ENCODE data around the gene SLC25A17.

The SLC25A17 gene

DNA sequence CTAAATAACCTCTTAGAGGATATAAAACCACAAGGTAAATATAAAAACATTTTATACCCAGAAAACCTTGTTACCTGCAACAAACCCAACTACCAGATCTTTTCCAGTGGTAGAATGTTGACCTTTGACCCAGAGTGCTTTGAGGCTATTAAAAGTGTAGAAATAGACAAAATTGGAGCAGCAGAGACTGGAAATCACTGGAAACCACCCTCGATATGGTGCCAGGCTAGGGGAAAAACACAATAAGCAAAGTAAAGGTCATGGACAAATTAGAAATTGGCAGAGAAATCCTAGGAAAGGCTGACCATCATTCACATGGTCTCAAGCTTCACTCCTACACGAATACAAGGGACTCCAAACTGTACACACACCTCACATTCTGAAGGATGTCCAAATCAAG lies 26.7 kb downstream of the SLC25A17 start:
- TF ChIP-seq GATA3 (IDR thresholded peaks at IDR 0.05; ENCODE audit: low read depth, low read length) (no peak), GATA2 (IDR thresholded peaks at IDR 0.05; ENCODE audit: low read depth, low read length) (no peak)

DNA sequence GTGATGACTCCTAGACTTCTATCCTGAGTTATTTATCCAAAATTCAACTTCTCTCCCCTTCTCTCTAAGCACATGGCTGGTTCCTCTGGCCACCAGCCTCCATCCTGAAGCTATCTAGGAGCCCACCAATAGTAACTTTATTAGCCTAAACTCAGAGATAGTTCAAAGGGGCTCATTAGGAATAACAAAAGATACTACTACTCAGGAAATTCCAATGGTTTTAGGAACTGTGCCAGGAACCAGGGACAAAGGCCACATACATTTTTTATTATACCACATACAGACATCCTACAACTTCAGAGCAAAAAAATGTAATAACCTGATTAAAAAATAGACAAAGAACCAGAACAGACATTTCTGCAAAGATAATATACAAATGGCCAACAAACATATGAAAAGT lies 27.9 kb downstream of the SLC25A17 start:
- TF ChIP-seq GATA3 (IDR thresholded peaks at IDR 0.05; ENCODE audit: low read depth, low read length) (no peak), GATA2 (IDR thresholded peaks at IDR 0.05; ENCODE audit: low read depth, low read length) (no peak)

DNA sequence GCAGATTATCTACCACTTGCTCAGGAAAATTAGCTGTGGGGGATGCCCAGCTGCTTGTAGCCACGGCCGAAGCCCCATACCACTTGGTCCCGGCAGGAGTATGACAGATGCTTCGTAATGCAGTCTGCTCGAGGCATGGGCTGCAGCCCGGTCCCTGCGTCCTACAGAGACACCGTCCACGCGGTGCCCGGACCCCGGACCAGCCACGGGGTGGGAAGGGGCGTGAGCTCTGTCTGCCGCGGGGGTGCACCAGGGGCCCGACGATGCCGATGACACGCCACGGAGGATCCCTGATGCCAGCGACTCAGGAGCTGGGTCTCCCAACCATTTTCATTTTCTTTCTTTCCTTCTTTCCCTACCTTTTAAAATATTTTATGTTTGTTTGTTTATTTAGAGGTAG lies 30.0 kb downstream of the SLC25A17 start:
- TF ChIP-seq GATA3 (IDR thresholded peaks at IDR 0.05; ENCODE audit: low read depth, low read length), result no peak
- TF ChIP-seq GATA2 (IDR thresholded peaks at IDR 0.05; ENCODE audit: low read depth, low read length), result no peak

DNA sequence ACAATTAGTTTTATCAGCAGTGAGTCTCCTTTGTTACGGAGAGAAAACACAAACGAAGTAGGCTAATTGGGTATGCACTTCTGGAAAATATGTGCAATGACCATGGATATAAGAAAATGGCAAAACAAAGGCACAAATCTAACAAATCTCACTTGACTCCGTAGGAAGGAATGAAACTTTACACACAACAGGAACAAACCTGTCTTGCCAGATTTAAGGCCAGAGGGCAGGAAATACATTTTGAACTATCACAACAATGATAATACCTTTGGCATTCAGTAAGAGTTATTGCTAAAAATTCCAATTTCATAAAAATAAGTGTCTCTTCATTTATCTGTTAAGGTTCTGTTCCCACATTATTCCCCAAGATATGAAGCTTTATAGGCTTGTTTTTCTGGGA lies 36.6 kb downstream of the SLC25A17 start:
- TF ChIP-seq GATA3 (IDR thresholded peaks at IDR 0.05; ENCODE audit: low read depth, low read length) (no peak), GATA2 (IDR thresholded peaks at IDR 0.05; ENCODE audit: low read depth, low read length) (no peak)

DNA sequence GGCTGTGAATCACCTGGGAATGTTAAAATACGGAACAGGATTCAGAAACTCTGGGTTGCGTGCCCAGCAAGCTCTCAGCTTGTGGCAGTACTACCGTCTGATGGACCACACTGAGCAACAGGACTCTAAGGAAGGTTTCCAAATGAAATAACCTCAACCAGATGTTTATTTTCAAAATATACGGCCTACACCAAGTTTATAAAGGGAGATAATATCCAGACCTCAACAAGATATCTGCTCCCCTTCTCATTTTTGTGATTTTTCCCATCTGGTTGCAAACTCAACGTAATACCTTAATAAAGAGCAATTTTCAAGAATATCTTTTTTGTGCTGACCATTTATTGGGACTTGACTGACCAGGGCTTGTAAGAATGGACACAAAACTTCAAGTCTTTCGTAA lies 49.4 kb downstream of the SLC25A17 start:
- no peak for TF ChIP-seq GATA2 (IDR thresholded peaks at IDR 0.05; ENCODE audit: low read depth, low read length)
- TF ChIP-seq GATA3 (IDR thresholded peaks at IDR 0.05; ENCODE audit: low read depth, low read length), result no peak

DNA sequence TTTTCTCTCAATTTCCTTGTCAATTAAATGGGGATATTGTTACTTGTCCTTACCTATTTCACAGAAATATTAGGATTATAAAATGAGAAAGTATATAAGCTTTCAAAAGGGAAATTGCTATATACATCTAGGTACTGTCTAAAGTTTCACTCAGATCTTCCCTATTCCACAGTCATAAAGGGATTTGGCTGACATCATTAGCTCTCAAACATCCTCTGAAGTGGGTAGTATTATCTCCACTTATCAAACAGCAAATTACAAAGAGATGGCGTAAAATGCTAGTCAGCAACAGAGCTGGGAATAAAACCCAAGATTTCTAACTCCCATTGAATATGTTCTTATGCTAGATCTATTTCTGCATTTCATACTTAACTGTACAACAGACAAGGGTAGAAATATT lies 50.9 kb downstream of the SLC25A17 start:
- TF ChIP-seq GATA2 (IDR thresholded peaks at IDR 0.05; ENCODE audit: low read depth, low read length) (no peak), GATA3 (IDR thresholded peaks at IDR 0.05; ENCODE audit: low read depth, low read length) (no peak)

DNA sequence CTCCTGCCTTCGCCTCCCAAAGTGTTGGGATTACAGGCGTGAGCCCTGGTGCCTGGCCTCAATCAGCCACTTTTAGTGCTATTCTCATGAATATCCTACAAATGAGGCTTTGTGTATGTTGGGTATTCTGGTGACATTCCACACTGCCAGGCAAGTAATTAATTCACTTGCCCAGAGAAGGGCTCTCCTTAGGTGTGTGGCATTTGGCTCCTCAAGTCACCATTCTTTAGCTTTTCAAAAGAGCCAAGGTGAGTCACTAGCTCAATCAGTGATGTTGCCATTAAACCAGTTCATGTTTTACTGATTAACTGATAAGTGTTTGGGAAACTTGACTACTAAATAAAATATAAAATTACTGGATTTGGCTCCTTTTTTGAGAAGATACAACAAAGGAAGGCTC lies 52.2 kb downstream of the SLC25A17 start:
- no peak for TF ChIP-seq GATA2 (IDR thresholded peaks at IDR 0.05; ENCODE audit: low read depth, low read length)
- TF ChIP-seq GATA3 (IDR thresholded peaks at IDR 0.05; ENCODE audit: low read depth, low read length), result no peak

DNA sequence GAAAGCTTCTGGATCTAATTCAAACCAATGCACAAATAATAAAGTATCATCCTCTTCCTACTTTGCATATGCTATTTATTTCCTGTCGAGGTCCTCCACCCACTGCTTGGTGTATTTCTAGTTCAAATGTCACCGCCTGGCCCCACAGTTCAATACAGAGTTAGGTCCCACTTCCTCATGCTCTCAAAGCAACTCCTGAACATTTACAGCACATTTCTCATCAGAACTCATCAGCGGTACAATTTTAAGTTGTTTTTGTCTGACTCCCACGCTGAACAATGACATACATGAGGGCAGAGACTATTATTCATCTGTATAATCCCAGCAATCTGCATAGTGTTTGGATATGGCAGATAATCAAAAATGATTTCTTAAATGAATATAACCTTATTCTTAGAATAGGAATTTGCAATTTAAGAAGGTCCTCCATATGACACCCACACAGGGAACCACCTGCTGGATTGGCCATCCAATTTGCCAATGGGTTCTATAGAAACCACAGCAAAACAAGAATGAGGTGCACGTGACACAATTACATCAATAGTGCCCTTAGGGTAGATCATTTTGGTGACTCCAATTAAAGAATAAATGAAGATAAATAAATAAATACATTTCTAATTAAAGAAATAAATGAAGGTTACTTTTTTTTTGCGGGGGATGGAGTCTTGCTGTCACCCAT lies 54.2 kb downstream of the SLC25A17 start:
- TF ChIP-seq GATA3 (IDR thresholded peaks at IDR 0.05; ENCODE audit: low read depth, low read length) (no peak), GATA2 (IDR thresholded peaks at IDR 0.05; ENCODE audit: low read depth, low read length) (no peak)

DNA sequence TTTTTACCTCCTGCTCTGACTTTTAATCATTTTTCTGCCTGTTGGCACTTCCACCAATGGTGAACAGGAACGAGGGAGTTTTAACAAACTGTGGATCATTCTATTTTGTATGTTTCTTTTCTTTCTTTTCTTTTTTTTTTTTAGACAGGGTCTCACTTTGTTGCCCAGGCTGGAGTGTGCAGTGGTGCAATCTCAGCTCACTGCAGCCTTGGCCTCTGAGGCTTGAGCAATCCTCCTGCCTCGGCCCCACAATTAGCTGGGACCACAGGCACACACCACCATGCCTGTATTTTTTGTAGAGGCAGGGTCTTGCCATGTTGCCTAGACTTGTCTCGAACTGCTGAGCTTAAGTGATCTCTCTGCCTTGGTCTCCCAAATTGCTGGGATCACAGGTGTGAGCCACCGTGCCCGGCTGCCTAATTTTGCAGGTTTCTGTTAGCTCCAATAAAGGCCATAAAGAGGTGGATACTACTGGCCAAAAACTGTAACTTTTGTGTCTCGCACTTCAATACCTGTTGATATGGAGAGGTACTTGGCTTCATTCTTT lies 59.8 kb downstream of the SLC25A17 start:
- TF ChIP-seq GATA2 (IDR thresholded peaks at IDR 0.05; ENCODE audit: low read depth, low read length), result no peak
- TF ChIP-seq GATA3 (IDR thresholded peaks at IDR 0.05; ENCODE audit: low read depth, low read length), result no peak

DNA sequence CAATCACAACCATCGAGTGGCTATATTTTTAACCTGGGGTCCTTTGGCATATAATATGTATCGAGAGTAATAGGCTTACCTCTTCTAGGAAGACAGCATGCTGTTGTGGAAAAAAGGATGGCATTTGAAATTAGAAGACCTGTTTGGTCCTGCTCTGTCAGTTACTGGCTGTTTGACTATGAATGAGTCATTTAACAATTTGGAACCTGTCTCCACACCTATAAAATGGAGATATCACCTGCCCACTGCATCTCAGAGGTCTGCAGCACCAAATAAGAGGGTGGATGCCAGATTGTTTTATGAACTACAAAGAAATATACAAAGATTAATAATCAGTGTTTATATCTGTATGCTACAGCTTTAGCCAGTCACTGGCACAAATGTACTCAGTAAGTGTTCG lies 60.8 kb downstream of the SLC25A17 start:
- TF ChIP-seq GATA3 (IDR thresholded peaks at IDR 0.05; ENCODE audit: low read depth, low read length) (no peak), GATA2 (IDR thresholded peaks at IDR 0.05; ENCODE audit: low read depth, low read length) (no peak)

DNA sequence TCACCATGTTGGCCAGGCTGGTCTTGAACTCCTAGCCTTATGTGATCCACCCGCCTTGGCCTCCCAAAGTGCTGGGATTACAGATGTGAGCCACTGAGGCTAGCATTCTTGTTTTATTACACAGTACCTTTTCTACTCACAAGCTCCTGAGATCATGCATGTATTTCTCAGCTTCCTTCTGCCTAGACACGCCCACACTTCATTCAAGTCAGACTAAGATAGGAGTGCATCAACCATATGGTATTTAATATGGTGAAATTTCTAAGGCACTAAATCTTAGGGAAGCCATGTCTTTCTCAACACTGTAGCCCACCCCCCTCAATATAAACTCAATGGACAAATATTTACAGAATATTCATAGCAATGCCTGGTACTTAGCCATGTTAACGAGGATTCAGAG lies 62.1 kb downstream of the SLC25A17 start:
- TF ChIP-seq GATA3 (IDR thresholded peaks at IDR 0.05; ENCODE audit: low read depth, low read length) (no peak), GATA2 (IDR thresholded peaks at IDR 0.05; ENCODE audit: low read depth, low read length) (no peak)

DNA sequence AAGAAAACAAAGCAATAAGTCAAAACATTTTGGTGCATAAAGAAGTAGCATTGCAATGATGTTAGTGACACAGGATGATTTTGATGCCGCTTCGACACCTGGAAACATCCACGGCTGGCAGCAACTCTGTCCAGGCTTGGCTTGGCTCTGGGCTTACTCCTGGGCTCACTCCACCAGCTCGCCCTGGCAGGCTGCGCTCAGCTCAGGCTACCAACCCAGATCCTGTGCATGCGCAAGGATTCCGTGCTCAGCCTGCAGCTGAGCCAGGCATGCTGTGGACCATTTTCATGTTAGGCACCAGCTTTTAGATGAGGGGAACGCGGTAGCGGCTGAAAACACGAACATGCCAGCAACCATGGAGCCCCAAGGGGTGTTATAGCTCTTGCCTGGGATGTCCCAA lies 66.0 kb downstream of the SLC25A17 start:
- no peak for TF ChIP-seq GATA2 (IDR thresholded peaks at IDR 0.05; ENCODE audit: low read depth, low read length)
- no peak for TF ChIP-seq GATA3 (IDR thresholded peaks at IDR 0.05; ENCODE audit: low read depth, low read length)

DNA sequence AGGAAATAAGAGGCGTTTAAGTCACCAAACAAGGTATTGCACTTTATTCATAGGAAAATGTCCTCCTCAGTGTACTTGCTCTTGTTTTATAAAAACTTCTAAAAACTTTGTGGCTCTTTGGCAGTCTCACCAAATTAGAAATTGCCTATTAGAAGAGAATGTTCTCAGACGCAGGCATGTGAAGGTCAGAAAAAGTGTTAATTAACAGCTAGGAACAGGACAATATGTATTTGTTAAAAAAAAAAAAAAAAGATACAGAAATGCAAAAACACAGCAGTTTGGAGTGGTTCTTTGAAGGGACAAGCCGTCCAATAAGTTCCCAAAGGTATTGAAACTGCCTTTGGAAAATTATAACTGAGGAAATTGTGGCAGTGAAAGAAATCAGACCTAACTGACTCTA lies 67.9 kb downstream of the SLC25A17 start:
- TF ChIP-seq GATA2 (IDR thresholded peaks at IDR 0.05; ENCODE audit: low read depth, low read length) (no peak), GATA3 (IDR thresholded peaks at IDR 0.05; ENCODE audit: low read depth, low read length) (no peak)

DNA sequence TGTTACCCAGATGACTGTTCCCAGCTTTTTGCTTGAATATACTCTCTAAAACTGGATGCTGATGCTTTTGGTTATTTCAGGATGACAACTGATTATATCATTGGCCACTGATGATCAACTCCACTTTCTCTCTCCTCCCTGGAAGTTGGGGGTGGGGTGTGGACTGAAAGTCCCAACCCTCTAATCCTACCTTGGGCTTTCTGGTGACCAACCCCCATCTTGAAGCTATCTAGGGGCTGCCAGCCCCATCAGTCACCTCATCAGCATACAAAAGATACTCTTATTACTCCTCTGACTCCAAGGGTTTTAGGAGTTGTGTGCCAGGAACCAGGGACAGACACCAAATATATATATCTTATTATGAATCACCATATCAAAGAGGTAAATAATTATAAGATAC lies 69.3 kb downstream of the SLC25A17 start:
- TF ChIP-seq GATA2 (IDR thresholded peaks at IDR 0.05; ENCODE audit: low read depth, low read length), result no peak

DNA sequence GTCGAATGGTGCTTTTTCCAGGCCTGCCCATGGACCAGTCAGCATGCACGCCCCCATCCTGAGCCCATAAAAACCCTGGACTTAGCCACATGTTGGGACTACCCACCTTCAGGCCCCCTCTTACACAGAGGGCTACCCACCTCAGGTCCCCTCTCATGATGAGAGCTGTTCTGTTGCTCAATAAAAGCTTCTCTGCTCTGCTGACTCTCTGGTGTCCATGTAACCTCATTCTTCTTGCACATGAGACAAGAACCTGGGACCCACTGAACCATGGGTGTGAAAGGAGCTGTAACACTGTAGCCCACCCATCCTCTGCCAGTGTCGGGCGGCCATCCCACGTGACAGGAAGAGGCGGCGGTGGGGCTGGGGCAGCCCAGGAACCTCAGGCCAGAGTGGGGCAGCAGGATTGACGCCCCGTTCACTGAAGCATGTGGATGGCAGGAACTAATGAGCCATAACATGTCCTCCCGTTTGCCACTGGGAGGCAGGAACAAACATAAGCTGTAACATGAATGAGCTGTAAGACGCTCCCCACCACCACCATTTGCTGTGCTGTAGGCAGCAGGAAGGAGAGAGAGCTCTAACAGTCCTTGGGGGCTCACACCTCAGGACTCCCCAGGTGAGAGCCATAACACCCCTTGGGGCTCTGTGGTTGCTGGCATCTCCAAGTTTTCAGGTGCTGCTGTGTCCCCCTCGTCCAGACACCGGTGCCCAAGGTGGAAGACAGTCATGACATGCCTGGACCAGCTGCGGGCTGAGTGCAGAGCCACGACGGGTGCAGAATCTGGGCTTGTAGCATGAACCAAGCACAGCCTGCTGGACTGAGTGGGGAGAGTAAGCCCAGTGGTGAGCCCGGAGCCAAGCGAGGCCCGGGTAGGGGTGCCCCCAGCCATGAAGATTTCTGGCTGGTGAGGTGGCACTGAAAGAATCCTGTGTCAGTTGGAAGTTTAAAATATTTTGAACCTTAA lies 70.5 kb downstream of the SLC25A17 start:
- no peak for TF ChIP-seq GATA2 (IDR thresholded peaks at IDR 0.05; ENCODE audit: low read depth, low read length)
- no peak for TF ChIP-seq GATA3 (IDR thresholded peaks at IDR 0.05; ENCODE audit: low read depth, low read length)

Data from SH-SY5Y (cell line).